NOMO-1 treated with dmso at 0.1 percent for 144 hours (cell line): ENCODE measurements around the gene OSBPL9.
A peak's percentile ranks its signal among the peaks of the same experiment; 100 is the strongest.
"Not testable (repeated sequence)": the region's sequence is repeated elsewhere in the genome, so short reads cannot be mapped to it uniquely, and the experiment has no call there.

Experiments
- DNase-seq: peaks from one replicate; lab custom pipeline; 2025; ENCODE audit not compliant: unreplicated experiment; lab: John Stamatoyannopoulos, UW

The OSBPL9 gene

GRCh38 chr1:51607681-51608095, 9.2 kb upstream of the OSBPL9 start:
- no peak for DNase-seq

- not testable (repeated sequence) for DNase-seq
These were observed 6.8 kb upstream of the OSBPL9 start for GRCh38 chr1:51610104-51610503.

- DNase-seq: no peak
These were observed 6.3 kb upstream of the OSBPL9 start for GRCh38 chr1:51610637-51611036.

- DNase-seq: no peak
These were observed 4.4 kb upstream of the OSBPL9 start for GRCh38 chr1:51612447-51612961.

GRCh38 chr1:51615780-51616291, 1.1 kb upstream of the OSBPL9 start:
- DNase-seq: no peak

GRCh38 chr1:51616490-51616889, 402 bp upstream of the OSBPL9 start:
- no peak for DNase-seq

GRCh38 chr1:51618715-51619114, 1.8 kb downstream of the OSBPL9 start:
- no peak for DNase-seq

- DNase-seq: no peak
These were observed 3.6 kb downstream of the OSBPL9 start for GRCh38 chr1:51620470-51620869.

- no peak for DNase-seq
These were observed 4.3 kb downstream of the OSBPL9 start for GRCh38 chr1:51621161-51621560.

- no peak for DNase-seq
These were observed 5.1 kb downstream of the OSBPL9 start for GRCh38 chr1:51621841-51622454.

GRCh38 chr1:51622455-51622913, 5.6 kb downstream of the OSBPL9 start:
- peak; percentile 24 for DNase-seq

- DNase-seq: no peak
These were observed 6.1 kb downstream of the OSBPL9 start for GRCh38 chr1:51623025-51623424.

GRCh38 chr1:51623450-51623849, 6.6 kb downstream of the OSBPL9 start:
- no peak for DNase-seq

GRCh38 chr1:51624855-51625254, 8.0 kb downstream of the OSBPL9 start:
- DNase-seq: no peak

GRCh38 chr1:51627672-51628071, 10.8 kb downstream of the OSBPL9 start:
- no peak for DNase-seq

- DNase-seq: no peak
These were observed 12.1 kb downstream of the OSBPL9 start for GRCh38 chr1:51628715-51629590.

GRCh38 chr1:51629918-51630317, 13.0 kb downstream of the OSBPL9 start:
- no peak for DNase-seq

- no peak for DNase-seq
These were observed 13.5 kb downstream of the OSBPL9 start for GRCh38 chr1:51630393-51630792.

- no peak for DNase-seq
These were observed 14.0 kb downstream of the OSBPL9 start for GRCh38 chr1:51630922-51631321.

- DNase-seq: no peak
These were observed 14.9 kb downstream of the OSBPL9 start for GRCh38 chr1:51631747-51632146.

- no peak for DNase-seq
These were observed 17.7 kb downstream of the OSBPL9 start for GRCh38 chr1:51634618-51635017.

GRCh38 chr1:51635615-51636014, 18.7 kb downstream of the OSBPL9 start:
- no peak for DNase-seq
